Measurements from ENCODE around the gene FHL1. TPM values are rescaled to one million over a fixed set of nuclear protein-coding genes. Genes with fewer than 3 reads are reported as not detected.
"Not testable (repeated sequence)": the region's sequence is repeated elsewhere in the genome, so short reads cannot be mapped to it uniquely, and the experiment has no call there.

The FHL1 gene
- 718 TPM for total RNA-seq (ENCODE audit: insufficient read depth, low replicate concordance)

DNA sequence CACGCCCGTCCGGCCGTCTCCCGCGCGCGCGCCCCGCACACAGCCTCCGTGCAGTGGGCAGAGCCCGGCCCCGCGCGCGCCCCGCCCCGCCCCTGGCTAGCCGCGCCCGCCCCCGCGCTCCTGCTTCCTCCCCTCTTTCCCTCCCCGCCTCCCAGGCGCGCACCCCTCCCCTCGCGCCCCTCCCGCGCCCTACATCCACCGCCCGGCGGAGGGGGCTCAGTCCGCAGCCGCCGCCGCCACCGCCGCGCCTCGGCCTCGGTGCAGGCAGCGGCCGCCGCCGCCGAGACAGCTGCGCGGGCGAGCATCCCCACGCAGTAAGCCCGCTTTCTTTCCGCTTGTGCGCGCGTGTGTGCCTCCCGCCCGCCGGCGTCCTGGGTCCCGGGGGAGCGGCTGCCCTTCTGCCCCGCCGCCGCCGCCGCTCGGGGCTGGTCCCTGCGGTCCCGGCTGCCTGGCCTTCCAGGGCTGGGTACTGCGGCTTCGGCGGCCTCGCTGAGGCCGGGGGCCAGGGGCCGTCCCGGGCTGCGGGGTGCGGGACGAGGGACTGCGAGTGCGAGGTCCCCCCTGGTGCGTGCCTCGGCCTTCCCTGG lies at the start of gene FHL1:
FHL1 (plus strand) TSS at position 219 of the 587 bp plus-strand sequence.
- DNase-seq (ENCODE audit: low spot score) = peak; percentile 64

DNA sequence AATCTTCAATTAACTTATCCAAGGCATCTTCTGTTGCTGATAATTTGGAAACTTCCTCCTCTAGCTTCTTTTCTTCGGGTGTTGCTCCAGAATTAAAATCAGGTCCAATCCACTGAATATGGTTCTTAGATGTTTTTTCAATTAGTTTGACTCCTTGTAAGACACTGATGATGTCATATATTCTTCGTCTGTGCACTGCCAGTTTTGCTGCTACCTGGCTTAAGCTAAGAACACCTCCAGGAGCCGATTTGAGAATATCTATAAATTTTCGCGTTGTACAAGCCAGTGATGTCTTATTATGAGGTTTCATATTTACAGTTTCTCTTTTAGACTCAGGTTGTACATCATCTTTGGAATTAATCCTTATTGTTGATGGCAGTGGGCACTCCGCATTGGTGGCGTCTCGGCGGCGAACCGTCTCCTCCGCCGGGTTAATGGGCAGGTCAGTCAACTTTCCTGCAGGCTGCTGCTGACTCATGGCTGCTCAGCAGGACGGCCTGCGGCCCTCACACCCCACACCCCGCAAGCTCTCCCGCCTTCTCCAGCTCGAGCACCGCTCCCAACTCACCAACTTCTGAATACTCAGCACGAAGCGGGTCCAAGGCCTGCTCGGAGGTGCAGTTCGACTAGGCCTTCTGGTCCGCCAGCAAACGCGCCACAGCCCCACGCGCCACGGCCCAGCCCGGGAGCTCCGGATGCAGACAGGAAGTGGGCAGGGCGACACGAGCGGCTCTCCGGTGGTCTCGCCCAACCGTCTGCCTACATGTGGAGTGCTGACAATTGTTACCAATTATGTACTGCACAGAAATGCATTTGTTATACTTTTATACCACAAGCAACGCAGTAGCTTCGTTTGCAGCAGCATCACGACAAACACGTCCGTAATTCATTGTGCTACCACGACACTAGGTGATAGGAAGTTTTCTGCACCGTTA lies 49.2 kb upstream of the FHL1 start:
- no peak for DNase-seq (ENCODE audit: low spot score)

DNA sequence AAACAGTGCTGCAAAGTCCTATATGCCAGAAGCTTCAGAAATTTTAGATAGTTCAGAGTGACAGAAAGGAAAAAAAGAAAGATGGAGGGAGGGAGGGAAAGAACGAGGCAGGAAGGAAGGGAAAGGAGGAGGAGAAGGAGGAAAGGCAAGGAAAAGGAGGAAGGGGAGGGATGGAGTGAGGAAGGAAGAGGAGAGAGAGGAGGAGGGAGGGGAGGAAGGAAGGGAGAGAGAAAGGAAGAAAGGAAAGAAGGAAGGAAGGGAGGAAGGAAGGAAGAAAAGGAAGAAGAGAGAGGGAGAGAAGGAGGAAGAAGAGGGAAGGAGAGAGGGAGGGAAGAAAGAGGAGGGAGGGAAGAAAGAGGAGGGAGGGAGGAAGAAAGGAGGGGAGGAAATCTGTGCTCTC lies 42.4 kb upstream of the FHL1 start:
- no peak for DNase-seq (ENCODE audit: low spot score)

- DNase-seq (ENCODE audit: low spot score) = no peak
Measured at GRCh38 chrX:136106920-136107528, 40.3 kb upstream of the FHL1 start.

DNA sequence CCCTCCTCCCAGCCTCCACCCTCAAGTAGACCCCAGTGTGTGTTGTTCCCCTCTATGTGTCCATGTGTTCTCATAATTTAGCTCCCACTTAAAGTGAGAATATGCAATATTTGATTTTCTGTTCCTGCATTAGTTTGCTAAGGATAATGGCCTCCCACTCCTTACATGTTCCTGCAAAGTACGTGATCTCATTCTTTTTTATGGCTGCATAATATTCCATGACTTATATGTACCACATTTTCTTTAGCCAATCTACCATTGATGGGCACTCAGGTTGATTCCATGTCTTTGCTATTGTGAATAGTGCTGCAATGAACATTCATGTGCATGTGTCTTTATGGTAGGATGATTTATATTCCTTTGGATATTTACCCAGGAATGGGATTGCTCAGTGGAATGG lies 38.4 kb upstream of the FHL1 start:
- not testable (repeated sequence) for DNase-seq (ENCODE audit: low spot score)

DNA sequence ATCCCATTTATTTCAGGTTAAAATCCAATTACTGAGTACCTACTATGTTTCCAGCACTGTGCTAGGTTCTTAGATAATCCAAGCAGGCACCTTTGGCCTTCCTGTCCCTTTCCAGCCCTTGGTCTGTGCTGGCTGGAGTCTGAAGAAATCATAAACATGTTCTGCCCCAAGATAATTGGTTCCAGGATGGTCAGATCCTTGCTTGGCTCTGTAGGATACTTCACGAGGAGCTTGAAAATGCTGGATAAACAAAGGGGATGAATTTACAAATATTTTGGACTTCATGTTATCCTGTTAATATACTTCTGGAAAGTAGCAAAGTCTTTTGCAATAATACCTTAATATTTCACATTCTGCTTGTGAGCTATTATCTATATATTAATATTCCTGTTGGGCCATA lies 35.0 kb upstream of the FHL1 start:
- DNase-seq (ENCODE audit: low spot score) = no peak

GRCh38 chrX:136112778-136113177 lies 34.6 kb upstream of the FHL1 start:
- no peak for DNase-seq (ENCODE audit: low spot score)

DNA sequence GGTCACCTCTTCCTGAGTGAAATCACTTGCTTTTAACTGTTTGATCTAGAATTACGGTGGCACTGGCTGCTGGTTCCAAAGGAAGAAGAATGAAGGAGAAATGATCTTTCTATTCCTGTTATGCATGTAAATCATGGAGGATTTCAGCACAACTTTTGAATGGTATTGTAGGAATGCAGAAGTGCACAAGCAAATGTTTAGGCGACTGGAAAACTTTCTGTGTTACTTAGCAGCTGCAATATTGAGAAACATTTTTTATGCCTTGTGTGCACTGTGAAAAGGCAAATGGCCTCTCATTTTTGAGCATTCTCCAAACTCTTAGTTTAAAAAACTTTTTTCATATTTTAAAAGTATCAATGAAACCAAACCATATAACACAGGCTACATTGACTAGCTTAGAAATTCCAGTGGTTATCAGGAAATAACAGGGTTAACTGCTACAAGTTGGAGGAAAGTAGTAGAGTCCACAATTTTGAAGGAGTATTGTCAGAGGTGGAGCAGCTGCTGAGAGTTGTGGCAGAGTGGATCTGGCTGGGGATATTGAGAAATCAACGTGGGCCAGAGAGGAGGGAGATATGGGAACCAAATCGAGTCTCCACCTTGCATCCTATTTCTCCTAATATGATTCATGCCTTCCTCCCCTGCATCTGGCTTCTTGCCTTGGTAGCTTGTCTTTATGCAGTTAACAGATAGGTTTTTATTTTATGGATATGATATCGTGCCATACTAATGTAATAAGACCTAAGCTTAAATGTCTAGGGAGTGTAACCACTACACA lies 32.0 kb upstream of the FHL1 start:
- peak; percentile 50 for DNase-seq (ENCODE audit: low spot score)

GRCh38 chrX:136115904-136116297 lies 31.4 kb upstream of the FHL1 start:
- DNase-seq (ENCODE audit: low spot score) = no peak

DNA sequence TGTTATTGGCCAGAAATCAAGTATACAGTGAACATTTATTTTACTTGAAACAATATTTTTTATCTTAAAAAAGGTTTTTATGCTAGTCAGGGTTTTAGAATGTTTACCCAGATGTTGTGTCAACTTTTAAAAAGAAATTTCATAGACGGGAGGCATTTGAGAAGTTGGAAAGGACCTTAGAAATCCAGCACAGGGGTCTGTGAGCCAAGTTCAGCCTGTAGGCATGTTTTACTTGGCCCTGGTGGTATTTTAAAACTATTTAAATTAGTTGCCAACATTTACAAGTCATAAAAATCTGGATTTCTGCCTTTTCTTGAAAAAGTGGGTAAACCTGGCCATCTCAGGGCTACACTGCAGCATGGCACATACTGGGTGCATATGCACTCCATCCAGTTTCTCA lies 25.5 kb upstream of the FHL1 start:
- DNase-seq (ENCODE audit: low spot score) = peak; percentile 7

DNA sequence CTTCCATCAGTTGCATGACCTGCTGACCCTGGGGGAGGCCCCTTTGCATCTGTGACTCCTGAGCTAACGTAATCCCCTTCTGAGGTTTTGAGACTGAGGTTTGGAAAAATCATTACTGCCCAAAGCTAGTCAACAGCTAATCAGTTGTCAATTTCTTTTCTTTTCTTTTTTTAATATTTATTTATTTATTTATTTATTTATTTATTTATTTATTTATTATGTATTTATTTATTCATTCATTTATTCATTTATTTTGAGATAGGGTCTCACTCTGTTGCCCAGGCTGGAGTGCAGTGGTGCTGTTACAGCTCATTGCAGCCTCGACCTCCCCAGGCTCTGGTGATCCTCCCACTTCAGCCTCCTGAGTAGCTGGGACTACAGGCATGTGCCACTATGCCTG lies 25.1 kb upstream of the FHL1 start:
- no peak for DNase-seq (ENCODE audit: low spot score)

DNA sequence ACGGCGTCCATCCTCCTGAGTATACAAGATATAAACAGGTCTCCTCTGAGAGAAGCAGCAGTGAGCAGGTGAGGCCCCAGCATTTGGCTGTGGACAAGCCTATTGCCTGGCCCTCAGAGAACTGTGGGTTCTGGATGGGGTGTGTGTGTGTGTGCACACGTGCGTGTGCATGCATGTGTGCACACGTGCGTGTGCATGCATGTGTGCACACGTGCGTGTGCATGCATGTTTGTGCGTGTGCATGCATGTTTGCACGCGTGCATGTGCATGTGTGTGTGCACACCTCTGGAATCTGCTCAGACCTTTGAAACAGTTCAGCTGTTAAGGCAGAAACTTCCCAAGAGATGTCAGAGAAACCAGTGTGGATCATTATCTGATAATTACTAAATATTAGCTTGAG lies 22.2 kb upstream of the FHL1 start:
- no peak for DNase-seq (ENCODE audit: low spot score)

- peak; percentile 2 for DNase-seq (ENCODE audit: low spot score)
Measured at GRCh38 chrX:136126371-136126770, 21.0 kb upstream of the FHL1 start.

DNA sequence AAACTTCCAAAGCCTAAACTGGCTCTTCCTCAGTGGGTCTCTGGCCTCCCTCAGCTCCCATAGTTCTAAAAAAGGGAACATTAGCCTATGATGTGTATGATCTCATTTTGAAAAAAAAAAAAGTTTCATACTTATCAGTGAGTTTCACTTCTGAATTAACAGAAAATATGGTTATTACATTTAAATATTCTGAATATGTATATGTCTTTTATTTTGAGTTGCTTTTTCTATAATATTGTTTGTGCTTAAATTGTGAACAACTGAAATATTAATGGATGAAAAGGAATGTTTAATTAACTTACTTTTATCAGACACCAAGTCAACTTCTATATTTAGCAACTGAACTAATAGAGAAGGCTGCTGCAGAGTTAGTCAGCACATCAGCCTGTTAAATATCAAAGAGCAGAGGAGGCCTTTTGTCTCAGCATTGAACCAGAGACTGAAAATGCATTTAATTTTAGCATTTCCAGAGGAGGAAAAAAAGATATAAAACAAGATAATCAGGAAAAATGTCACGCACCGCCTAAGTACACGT lies 20.4 kb upstream of the FHL1 start:
- DNase-seq (ENCODE audit: low spot score) = peak; percentile 43

- DNase-seq (ENCODE audit: low spot score) = no peak
Measured at GRCh38 chrX:136128743-136129142, 18.6 kb upstream of the FHL1 start.

- DNase-seq (ENCODE audit: low spot score) = peak; percentile 12
Measured at GRCh38 chrX:136130931-136131833, 16.2 kb upstream of the FHL1 start.

DNA sequence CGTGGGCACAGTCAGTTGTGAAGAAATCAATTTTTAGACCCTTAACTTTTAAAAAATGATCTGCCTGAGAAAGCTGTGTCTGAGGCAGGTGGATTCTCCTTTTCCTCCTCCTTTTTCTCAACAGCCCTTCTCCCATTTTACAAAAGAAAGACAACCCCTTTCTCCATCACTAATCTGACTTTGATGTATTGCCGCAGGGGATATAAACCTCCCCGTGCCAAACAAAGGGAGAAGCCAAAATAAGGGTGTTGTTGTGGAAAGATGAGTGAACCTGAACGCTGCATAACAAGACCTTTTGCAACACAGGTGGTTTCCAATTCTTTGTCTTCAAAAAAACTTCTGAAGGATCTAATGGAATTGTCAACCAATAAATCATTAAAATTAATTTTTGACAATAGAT lies 8.4 kb upstream of the FHL1 start:
- no peak for DNase-seq (ENCODE audit: low spot score)

GRCh38 chrX:136141569-136141968 lies 5.8 kb upstream of the FHL1 start:
- no peak for DNase-seq (ENCODE audit: low spot score)

- no peak for DNase-seq (ENCODE audit: low spot score)
Measured at GRCh38 chrX:136142592-136142991, 4.7 kb upstream of the FHL1 start.

DNA sequence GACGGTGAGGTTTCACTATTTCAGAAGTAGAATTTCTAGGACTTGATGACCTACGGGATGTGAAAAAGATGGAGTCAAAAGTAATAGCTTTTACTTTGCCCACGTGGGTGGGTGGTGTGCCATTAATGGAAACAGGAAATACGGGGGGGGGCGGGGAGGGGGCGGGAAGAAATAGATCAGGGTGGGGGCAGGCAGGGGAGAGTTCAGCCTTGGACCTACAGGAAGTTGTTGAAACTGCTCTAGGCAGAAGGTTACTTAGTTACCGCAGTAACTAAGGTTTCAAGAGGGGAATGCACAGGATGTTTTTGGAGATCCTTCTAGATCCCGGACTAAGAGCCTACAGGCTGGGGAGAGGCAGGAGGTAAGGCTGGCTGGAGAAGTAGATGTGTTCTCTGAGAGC lies 3.6 kb upstream of the FHL1 start:
- DNase-seq (ENCODE audit: low spot score) = no peak
